ENCODE data around the gene ANKRD11.
"Not testable (repeated sequence)": the region's sequence is repeated elsewhere in the genome, so short reads cannot be mapped to it uniquely, and the experiment has no call there.

ANKRD11 gene

GRCh38 chr16:89375686-89376085, 114.7 kb downstream of the ANKRD11 start:
- no peak for DNase-seq

GRCh38 chr16:89375021-89375420, 115.3 kb downstream of the ANKRD11 start:
- DNase-seq, result no peak

- DNase-seq, result no peak
Observed at GRCh38 chr16:89374393-89374960, 115.9 kb downstream of the ANKRD11 start.

- no peak for DNase-seq
Observed at GRCh38 chr16:89373355-89374110, 116.8 kb downstream of the ANKRD11 start.

GRCh38 chr16:89371968-89372634, 118.3 kb downstream of the ANKRD11 start:
- no peak for DNase-seq

GRCh38 chr16:89371386-89371785, 119.0 kb downstream of the ANKRD11 start:
- no peak for DNase-seq

GRCh38 chr16:89370601-89371000, 119.8 kb downstream of the ANKRD11 start:
- no peak for DNase-seq

GRCh38 chr16:89370081-89370511, 120.3 kb downstream of the ANKRD11 start:
- no peak for DNase-seq

- DNase-seq, result no peak
Observed at GRCh38 chr16:89369266-89369895, 121.0 kb downstream of the ANKRD11 start.

GRCh38 chr16:89368604-89369249, 121.6 kb downstream of the ANKRD11 start:
- no peak for DNase-seq

GRCh38 chr16:89367538-89367915, 122.8 kb downstream of the ANKRD11 start:
- DNase-seq, result no peak

- DNase-seq, result no peak
Observed at GRCh38 chr16:89366561-89367537, 123.5 kb downstream of the ANKRD11 start.

- DNase-seq, result no peak
Observed at GRCh38 chr16:89365996-89366395, 124.4 kb downstream of the ANKRD11 start.

- DNase-seq, result peak; percentile 64
Observed at GRCh38 chr16:89365044-89365467, 125.3 kb downstream of the ANKRD11 start.

GRCh38 chr16:89364606-89365005, 125.8 kb downstream of the ANKRD11 start:
- DNase-seq, result no peak

GRCh38 chr16:89363621-89364393, 126.6 kb downstream of the ANKRD11 start:
- DNase-seq, result peak; percentile 76

GRCh38 chr16:89362540-89363223, 127.7 kb downstream of the ANKRD11 start:
- not testable (repeated sequence) for DNase-seq

GRCh38 chr16:89361751-89362539, 128.4 kb downstream of the ANKRD11 start:
- DNase-seq, result peak; percentile 71

- peak; percentile 92 for DNase-seq
Observed at GRCh38 chr16:89360760-89361435, 129.5 kb downstream of the ANKRD11 start.
